Fibroblast of skin of right quadriceps (primary cell): ENCODE results near the gene SLC36A2.
"Not testable (repeated sequence)": the region's sequence is repeated elsewhere in the genome, so short reads cannot be mapped to it uniquely, and the experiment has no call there.

Experiments used
- DNase-seq: peaks from one replicate; pipeline ENCODE4 v3.0.0-alpha.2; 2013

SLC36A2 gene

DNA sequence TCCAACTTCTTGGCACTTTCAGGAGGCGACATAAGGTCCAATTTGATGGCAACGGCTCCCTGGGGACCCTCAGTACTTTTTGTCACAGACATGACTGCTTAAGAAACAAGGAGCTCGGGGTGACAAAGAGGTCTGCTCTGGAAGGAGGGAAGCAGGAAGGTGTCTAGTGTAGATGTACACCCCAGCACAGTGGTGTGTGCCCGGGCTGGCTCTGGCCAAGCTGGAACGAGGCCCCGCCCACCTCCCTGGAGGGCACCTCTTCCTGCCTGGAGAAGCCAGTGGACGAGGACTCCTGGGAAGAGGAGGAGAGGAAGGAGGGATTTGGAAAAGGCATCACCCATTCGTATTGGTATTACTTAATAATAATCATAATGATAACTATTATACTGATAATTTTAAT, at the start of gene SLC36A2:
Gene SLC36A2, minus strand, starts transcription at position 191 of the 400 bp plus-strand sequence. Its CDS starts 99 bp downstream, at position 92.
- DNase-seq, result no peak

DNA sequence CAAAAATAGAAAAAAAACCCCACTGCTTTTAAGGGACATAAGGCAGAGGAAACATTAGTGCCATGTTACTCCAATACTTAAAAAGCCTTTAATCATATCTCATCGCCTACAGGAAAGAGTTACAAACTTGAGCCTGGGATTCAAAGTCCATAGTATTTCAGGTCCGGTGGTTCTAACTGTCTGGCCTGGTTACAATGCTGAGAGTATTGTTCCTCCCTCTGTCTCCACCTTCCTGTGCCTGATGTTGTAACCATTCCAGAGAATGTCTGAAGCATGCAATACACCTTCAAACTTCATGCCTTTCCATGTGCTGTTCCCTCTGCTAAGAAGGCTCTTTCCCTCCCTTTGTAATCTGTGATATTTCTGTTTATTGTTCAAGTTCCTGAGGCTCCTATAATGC, 41.6 kb upstream of the SLC36A2 start:
- no peak for DNase-seq

DNA sequence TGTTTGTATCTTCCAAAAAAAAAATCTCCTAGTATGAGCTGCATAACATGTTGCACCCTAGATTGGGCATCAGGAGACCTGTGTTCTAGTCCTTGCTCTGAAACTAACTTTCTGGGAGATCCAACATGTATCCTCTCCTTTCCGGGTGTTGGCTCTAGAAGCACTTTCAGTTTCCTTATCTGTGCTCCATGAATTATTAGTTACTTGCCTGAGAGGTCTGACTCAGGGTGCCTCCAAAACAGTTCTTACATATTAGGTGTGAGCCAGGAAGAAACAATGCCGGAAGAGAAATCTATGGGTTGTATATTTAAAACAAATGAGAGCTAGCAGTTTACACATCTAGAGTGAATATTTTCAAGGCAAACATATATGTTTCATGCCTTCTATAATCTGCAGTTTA, 36.7 kb upstream of the SLC36A2 start:
- DNase-seq, result no peak

DNA sequence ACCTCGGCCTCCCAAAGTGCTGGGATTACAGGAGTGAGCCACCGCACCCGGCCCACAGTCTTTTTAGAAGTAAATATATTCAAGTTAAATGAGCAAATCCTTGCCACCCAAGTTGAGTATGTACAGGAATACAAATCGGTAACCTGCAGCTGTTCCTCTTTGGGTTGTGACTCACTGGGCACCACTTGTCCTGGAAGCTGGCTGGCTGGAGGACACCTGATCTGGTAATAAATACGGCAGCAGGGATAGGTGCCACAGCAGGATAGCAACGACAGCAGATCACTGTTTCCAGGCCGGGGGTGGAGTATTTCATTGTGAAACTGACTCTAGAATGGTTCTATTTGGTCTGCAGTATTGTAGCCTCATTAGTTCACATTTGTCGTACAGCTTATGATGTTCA, 35.7 kb upstream of the SLC36A2 start:
- no peak for DNase-seq

DNA sequence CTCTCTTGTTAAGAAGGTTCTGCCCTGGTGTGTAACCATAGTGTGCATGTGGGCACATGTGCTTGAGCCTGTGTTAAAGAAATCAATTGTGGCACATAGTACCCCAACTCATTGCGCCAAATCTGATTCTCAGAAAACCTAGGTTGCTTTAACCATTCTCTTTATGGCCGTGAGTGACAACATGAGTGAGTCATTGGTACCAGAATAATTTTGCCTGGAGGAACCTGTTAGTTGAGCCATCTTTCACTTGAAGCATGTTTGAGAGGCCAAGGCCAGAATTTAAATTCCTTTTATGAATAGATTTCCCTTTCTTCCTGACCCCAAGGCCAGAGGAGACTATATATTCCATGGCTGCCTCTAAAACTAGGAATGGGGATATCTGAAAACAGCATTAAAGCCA, 35.2 kb upstream of the SLC36A2 start:
- DNase-seq, result no peak

DNA sequence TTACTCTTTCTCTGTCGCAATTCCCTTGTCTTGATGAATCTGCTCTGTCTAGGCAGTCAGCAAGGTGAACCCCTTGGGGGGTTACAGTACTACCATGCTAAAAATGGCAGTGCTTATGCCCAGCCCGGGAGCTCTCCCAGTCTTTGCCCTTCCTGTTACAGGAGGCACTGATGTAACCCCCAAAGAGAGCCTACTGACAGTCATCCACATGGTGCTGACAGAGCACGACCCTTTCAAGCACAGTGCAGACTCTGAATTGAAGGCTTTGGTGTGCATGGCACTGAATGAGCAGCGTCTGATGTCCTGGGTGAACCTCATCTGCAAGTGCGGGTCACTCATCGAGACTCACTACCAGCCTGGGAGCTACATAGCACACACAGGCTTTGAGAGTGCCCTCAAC, 34.5 kb upstream of the SLC36A2 start:
- DNase-seq, result no peak

DNA sequence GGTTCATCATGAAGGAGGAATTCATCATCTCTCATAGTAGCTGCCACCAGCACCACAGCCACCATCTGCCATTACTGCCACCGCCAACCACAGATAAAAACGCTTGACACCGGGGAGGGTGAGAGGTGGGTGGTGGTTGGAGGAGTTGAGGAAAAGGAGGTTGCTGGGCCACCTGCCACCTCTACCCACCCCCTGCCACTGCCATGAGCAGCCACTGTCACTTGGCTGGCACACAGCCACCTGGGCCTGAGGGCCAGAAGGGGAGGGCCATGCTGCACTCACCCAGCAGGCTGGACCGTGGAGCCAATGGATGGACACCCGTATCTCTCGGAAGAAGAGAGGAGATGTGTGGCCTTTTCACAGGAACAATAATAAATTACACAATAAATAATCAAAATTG, 31.3 kb upstream of the SLC36A2 start:
- DNase-seq, result no peak

DNA sequence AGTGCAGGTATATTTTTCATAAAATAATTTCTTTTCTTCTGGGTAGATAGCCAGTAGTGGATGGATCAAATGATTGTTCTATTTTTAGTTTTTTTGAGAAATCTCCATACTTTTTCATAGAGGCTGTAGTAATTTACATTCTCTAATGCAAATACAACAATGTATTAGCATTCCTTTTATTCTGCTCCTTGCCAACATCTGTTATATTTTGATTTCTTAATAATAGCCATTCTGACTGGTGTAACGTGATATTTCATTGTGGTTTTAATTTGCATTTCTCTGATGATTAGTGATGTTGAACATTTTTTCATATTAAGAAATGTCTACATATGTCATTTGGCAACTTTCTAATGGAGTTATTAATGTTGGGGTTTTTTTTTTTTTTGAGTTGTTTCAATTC, 27.2 kb upstream of the SLC36A2 start:
- no peak for DNase-seq

DNA sequence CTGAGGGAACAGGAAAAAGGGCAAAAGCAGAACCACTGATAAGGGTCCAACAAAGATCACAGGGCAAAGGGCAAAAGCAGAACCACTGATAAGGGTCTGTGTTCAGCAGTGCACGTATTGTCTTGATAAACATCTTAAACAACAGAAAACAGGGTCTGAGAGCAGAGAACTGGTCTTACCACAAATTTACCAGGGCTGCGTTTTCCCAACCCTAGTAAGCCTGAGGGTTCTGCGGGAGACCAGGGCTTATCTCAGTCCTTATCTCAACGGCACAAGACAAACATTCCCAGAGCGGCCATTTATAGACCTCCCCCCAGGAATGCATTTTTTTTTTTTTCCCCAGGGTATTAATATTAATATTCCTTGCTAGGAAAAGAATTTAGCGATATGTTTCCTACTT, 19.7 kb upstream of the SLC36A2 start:
- not testable (repeated sequence) for DNase-seq

DNA sequence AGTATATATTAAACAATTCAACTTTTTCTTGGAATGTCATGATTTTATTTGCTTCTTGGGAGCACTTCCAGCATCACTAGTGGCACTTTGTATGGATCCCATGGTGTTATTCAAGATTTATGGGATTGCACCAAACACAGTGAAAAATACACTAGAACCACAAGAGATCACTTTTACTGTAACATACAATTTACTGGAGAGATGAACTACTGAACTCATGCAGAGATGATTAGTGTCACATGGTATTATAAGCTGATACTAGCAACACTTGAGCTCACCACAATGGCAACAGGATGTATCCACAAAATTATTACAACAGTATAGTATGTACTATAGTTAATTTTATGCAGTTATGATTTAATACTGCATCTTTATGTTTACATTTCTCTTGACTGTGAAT, 16.3 kb upstream of the SLC36A2 start:
- no peak for DNase-seq

DNA sequence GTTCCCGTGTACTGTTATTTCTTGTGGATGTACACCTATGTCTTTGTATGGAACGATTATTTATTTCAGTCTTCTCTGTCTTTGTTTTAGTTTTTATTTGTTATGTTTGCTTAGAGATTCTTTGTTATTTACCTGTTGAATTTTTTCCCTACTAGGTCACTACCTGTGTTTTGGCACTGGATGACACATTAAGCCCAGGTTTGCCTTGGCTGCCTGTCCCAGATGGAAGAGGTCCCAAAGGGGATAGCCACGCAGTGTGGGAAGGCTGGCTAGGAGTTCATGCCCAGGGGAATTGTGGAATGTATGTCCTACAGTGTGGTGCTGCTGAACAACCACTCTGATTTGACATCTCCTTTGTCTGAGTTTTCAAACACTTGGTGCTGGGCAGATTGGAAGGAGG, 15.6 kb upstream of the SLC36A2 start:
- no peak for DNase-seq

DNA sequence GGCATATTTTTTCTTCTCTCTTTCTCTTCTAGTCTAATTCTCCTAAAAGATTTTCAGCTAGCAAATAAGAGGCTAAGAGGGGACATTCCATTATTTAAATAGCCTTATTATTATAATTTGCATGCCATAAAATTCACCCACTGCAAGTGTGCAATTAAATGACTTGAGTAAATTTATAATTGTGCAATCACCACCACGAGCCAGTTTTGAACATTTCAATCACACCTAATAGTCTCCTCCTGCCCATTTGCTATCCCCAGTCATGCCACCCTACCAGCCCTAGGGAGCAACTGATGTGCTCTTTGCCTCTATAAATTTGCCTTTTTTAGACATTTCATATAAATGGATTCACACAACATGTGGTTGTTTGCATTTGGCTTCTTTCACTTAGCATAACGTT, 12.0 kb upstream of the SLC36A2 start:
- no peak for DNase-seq

DNA sequence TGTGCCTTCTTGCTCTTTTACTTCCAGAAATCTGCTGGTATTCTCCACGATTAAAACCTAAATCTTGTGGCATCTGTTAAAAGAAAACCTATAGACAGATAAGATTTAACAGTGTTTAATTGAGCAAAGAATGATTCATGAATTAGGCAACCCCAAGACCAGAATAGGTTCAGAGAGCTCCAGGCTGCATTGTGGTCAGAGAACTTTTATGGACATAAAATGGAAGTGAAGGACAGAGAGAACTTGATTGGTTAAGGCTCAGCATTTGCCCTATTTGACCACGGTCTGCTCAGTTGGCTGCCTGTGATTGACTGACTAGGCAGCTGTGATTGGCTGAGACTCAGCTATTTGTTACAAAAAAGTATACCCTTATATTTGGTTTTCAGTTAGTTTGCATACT, 10.4 kb upstream of the SLC36A2 start:
- no peak for DNase-seq

DNA sequence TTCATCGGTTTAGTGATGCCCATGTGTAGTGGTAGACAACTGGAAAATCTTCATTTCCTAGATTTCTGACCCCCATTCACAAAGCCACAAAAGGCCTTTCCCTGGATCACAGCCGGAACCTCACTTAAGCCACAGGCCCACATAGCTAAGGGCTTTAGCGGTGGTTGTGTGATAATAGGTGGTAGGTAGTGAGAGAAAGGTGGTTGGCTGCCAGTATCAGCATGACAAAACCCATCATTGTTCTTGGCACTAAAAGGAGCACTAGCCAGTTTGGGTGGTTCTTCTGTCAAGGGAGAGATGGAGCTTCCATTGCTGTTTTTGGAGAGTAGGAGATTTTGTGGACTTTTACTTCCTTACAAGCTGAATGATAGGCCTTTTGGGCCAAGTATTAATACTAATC, 9.7 kb upstream of the SLC36A2 start:
- DNase-seq, result no peak

DNA sequence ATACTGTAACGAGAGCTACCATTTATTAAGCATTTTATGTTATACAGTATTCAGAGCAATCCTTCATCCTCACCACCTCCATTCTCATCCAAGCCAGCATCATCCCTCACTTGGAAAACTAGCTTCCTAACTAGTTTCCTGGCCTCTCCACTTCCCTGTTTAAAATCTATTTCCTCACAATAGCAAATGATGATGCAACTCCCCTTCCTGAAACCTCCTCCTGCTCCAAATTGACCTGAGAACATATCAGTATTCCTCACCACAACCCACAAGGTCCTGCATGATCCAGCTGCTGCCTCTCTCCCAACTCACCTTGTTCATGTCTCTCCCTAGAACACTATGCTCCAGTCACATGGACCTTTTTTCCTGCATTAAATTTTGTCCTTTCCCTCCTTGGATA, 4.3 kb upstream of the SLC36A2 start:
- no peak for DNase-seq

DNA sequence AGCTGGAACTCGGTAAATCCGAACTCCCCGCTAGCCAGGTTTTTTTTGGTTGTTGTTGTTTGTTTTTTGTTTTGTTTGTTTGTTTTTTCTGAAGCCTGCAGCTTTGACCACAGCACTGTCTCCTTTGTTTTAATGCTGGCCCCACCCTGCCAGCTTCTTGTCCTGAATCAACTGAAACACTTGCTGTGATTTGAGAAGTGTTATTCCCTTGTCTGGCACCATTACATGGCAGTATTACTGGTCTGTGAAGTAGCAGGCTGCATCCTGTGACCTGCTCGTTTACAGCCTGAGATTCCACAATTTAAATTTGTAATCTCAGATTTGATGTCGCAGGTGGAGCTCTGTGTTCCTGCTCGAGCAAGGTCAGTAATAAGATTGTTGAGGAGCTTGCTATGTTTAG, 1.4 kb upstream of the SLC36A2 start:
- DNase-seq, result no peak

DNA sequence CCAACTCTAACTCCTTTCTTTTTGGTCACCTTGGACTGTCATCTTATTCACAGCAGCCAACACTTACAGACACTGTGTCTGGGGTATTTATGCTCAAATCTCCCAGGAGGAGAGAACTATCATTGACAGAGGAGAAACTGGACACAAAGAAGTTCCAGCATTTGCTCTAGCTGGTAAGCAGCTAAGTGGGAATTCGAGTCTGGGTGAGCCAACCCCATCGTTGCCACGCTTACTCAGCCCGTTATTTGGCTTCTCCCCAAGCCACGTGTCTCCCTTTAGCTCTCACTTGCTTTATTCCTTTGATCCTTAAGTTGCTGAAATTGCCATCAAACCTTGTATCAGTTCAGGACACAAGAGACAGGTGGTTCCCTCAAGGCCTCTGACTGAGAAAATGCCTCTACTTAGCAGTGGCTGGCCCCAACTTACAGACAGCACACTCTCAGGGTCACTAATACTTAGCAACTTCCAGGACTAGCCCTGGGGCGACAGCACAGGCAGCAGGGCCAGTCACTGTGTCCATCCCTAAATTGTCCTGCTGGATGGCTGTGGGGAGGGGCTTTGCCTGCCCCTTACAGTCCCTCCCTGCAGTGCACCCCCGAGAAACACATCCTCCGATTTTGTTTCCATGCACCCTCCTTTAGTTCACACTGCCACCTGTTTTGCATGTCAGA, 1.4 kb downstream of the SLC36A2 start:
- peak; percentile 8 for DNase-seq

DNA sequence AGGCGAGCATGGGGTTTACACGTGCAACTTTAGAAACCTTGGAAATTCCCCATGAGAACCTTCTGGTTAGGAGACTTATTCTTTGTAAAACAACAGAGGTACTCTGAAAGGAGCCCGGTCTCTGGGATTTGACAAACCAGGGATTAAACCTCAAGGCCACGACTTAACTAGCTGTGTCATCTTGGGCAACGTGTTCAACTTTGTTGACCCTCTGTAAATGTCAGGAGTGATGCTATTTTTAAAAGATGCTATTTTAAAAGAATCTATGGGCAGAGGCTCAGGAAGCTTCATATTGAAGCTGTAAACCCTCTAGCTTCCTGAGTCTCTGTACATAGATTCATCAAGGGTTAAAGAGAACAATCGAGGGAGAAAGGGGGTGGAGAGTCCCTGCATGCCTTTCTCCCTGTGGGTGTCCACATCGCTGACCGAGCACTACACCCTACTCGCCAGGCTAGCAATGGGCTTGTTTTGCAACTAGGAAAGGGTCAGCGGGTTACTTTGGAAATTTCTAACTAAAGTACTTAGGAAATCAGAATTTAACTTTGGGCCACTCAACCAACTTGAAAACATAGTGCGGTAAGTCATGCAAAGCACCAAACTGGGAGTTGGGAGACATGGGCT, 2.1 kb downstream of the SLC36A2 start:
- DNase-seq, result no peak

DNA sequence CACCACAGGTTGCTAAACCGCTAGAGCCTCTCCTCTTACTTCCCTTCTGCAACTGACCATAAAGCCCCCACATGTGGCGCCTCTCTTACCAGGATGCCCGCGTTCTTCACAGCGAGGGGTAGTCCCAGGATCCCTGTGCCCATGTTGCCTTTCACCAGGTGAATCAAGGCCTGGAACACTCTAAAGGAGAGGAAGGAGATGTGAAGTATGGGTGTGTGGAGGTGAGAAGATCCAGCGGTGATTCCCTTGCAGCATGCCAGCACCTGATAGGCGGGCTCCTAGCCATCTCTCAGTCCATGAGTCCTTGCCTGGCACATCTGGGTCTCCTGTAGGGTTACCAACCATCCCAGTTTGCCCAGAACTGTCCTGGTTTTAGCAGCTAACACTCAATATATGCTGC, 3.3 kb downstream of the SLC36A2 start:
- DNase-seq, result no peak

DNA sequence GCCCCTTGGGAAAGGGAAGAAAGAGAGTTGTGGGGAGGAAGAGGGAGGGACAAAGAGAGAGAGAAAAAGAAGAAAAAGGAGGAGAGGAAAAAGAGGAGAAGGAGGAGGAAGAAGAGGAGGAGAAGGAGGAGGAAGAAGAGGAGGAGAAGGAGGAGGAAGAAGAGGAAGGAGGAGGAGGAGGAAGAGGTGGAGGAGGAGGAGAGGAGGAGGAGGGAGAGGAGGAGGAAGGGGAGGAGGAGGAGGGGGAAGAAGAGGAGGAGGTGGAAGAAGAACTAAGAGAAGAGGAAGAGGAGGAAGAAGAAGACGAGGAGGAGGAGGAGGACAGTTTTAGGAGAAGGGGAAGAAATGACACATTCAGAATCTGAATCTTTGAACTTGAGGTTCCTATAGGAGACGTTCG, 7.4 kb downstream of the SLC36A2 start:
- no peak for DNase-seq

DNA sequence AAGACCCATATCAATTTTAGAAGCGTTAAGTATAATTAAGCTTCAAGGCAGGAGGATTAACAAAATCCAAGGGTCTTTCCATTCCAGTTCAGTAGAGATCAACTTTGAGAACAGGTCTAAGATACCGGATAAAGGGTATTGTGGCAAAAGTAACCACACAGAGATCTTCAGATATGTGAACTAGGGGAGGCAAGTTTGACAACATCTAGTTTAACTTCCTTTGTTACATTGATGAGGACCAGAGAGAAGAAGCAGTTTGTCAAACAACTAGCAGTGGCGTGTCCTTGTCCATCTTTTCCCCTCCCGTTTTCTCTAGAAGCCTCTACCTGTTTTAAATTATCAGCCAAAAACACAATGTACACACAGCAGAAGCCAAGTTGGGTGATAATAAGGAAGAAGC, 8.6 kb downstream of the SLC36A2 start:
- DNase-seq, result no peak

DNA sequence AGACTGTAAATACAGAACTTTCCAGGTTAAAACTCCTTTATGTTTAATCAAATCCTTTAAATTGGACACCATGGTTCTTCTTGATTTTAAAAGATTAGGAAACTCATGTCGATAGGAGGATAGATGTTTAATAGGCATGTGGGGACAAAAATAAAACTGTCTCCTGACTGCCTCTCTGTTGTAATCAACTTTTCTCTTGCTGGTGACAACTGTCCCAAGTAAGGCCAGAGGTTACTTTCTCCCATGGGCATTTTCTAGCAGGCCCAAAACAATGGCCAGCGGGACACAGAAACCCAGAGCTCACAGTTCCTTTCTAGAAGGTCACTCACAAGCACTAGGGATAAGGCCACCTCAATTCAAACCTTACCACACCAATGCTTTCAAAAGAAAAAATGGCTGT, 14.5 kb downstream of the SLC36A2 start:
- DNase-seq, result no peak

DNA sequence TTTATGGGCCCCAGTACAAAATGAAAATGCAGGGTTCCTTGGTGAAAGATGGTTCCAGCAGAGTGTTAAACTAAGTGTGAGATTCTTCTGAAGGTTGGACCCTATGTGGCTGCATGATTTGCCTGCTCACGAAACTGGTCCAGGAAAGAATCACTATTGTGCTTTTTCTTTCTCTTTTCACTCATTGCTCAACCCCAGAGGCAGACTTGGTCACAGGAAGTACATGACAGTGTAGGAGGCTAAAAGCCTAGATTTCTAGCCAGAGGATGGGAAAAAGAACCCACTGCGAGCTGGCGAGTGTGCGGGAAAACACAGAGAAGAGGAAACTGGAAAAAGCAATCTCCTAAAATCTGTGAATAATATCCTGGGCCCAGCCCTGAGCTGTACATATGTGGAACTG, 18.6 kb downstream of the SLC36A2 start:
- DNase-seq, result no peak

DNA sequence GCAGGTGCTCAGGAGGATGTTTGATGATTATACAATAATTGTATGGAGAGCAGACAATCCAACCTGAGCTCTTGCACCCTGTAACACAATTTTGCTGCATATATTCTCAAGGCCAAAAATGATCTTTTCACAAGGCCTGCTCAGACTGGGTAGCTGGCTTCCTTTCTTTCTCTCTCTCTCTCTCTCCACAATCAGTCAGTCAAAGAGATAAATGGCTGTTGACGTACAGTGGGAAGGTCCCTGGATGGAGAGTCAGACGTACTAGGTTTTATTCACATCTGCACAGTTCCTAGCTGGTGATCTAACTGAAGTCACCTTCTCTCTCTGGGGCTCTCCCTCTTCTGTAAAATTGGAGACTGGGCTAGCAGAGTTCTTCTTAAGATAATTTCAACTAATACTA, 19.8 kb downstream of the SLC36A2 start:
- DNase-seq, result no peak

DNA sequence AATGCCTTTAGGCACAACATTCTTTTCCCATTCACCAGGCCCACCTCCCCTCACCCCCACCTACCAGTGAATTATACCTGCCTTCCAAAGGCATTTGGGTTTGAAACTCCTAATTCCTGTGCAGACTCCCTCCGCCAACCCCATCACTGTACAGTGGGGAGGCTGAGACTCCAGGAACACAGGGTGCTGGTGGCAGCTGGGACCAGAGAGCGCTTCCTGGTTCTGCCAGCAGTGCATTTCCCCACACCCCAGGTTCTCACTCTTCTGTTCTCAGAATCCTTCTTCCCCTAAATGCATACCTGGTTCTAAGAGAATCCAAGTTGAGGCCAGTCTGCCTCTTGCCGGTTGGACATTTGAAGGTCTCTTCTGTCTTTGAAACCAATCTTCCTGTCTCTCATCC, 21.1 kb downstream of the SLC36A2 start:
- DNase-seq, result no peak
